Brain microvascular endothelial cell (primary cell): Measurements from ENCODE around the gene BRD3OS.

Experiments used
- DNase-seq: peaks from one replicate; pipeline ENCODE4 v3.0.0-alpha.2; 2020
- H3K27ac ChIP-seq: fragments of 250-450 bp; sonication (Bioruptor Pico); 2 replicates; pipeline ENCODE4 v1.5.1; 2020; ENCODE audit warnings: mild to moderate bottlenecking, moderate library complexity
- H3K27me3 ChIP-seq: fragments of 250-450 bp; sonication (Bioruptor Pico); replicated peaks from 2 replicates; pipeline ENCODE4 v1.5.1; 2020; ENCODE audit warnings: mild to moderate bottlenecking
- H3K36me3 ChIP-seq: fragments of 250-450 bp; sonication (Bioruptor Pico); replicated peaks from 2 replicates; pipeline ENCODE4 v1.5.1; 2020; ENCODE audit warnings: mild to moderate bottlenecking
- H3K4me3 ChIP-seq: 2 replicates; pipeline ENCODE4 v1.5.1; 2011; ENCODE audit warnings: low read depth, mild to moderate bottlenecking, control low read depth, low read length, moderate library complexity
- CTCF ChIP-seq: IDR thresholded peaks from 2 replicates; pipeline ENCODE4 v1.5.1; 2011; ENCODE audit warnings: low read depth, mild to moderate bottlenecking, moderate library complexity, low read length, control low read depth, inconsistent platforms; ENCODE audit errors: missing control alignments
- in situ Hi-C: cut with HindIII; loops from 2 replicates; pipeline ENCODE4 v1.10.0; 2017; ENCODE audit warnings: low sequenced_read_pairs, low pct_ligation_motif_present

The BRD3OS gene

GRCh38 chr9:134024828-134025605, at the start of gene BRD3OS:
Gene BRD3OS, plus strand, starts transcription at chr9:134025481. Its CDS starts 1,267 bp downstream, at chr9:134026748.
- no peak for TF ChIP-seq CTCF
- peaks cover 4% of the 10 kb centered on the region for H3K36me3 ChIP-seq
- peak; percentile 98 for DNase-seq
- no peaks in the 10 kb centered on the region for H3K27me3 ChIP-seq
- in situ Hi-C loops = no loop called here
- H3K27ac ChIP-seq = no peak within 1 kb of the TSS
- peak within 1 kb of the TSS; percentile 80 for H3K4me3 ChIP-seq

GRCh38 chr9:133975511-133975910, 49.8 kb upstream of the BRD3OS start:
- TF ChIP-seq CTCF = no peak
- no peak overlapping the region for H3K27ac ChIP-seq
- H3K27me3 ChIP-seq = no peaks in the 10 kb centered on the region
- DNase-seq = no peak
- in situ Hi-C loops = no loop called here
- no peak overlapping the region for H3K4me3 ChIP-seq
- no peaks in the 10 kb centered on the region for H3K36me3 ChIP-seq

GRCh38 chr9:133976191-133976861, 49.0 kb upstream of the BRD3OS start:
- Histone ChIP-seq H3K27ac (no peak overlapping the region), H3K36me3 (no peaks in the 10 kb centered on the region), H3K4me3 (no peak overlapping the region), H3K27me3 (no peaks in the 10 kb centered on the region)
- no peak for TF ChIP-seq CTCF
- DNase-seq = no peak
- in situ Hi-C loops = no loop called here

- Histone ChIP-seq H3K27ac (no peak overlapping the region), H3K27me3 (no peaks in the 10 kb centered on the region), H3K36me3 (no peaks in the 10 kb centered on the region), H3K4me3 (no peak overlapping the region)
- in situ Hi-C loops = no loop called here
- TF ChIP-seq CTCF = no peak
- DNase-seq = no peak
These were observed 48.4 kb upstream of the BRD3OS start for GRCh38 chr9:133976887-133977286.

- TF ChIP-seq CTCF = no peak
- H3K4me3 ChIP-seq = no peak overlapping the region
- H3K36me3 ChIP-seq = no peaks in the 10 kb centered on the region
- DNase-seq = no peak
- in situ Hi-C loops = no loop called here
- no peak overlapping the region for H3K27ac ChIP-seq
- H3K27me3 ChIP-seq = no peaks in the 10 kb centered on the region
These were observed 47.7 kb upstream of the BRD3OS start for GRCh38 chr9:133977421-133978201.
